GM04504 (cell line): ENCODE data around the gene RGS1.

Experiments
- DNase-seq: peaks from one replicate; pipeline ENCODE4 v3.0.0-alpha.2; 2012; ENCODE audit warnings: low read depth

Gene RGS1

GRCh38 chr1:192581131-192581927, 5.8 kb downstream of the RGS1 start:
- DNase-seq = no peak

GRCh38 chr1:192584866-192585265, 9.3 kb downstream of the RGS1 start:
- no peak for DNase-seq

- no peak for DNase-seq
Measured at GRCh38 chr1:192587386-192588266, 12.1 kb downstream of the RGS1 start.

GRCh38 chr1:192588546-192588945, 13.0 kb downstream of the RGS1 start:
- no peak for DNase-seq

- no peak for DNase-seq
Measured at GRCh38 chr1:192589813-192590212, 14.2 kb downstream of the RGS1 start.

GRCh38 chr1:192592517-192592916, 16.9 kb downstream of the RGS1 start:
- no peak for DNase-seq

- DNase-seq = no peak
Measured at GRCh38 chr1:192592981-192593708, 17.6 kb downstream of the RGS1 start.

- DNase-seq = no peak
Measured at GRCh38 chr1:192595299-192595698, 19.7 kb downstream of the RGS1 start.

- DNase-seq = no peak
Measured at GRCh38 chr1:192598589-192598988, 23.0 kb downstream of the RGS1 start.

GRCh38 chr1:192600275-192600674, 24.7 kb downstream of the RGS1 start:
- DNase-seq = no peak

GRCh38 chr1:192601143-192601542, 25.6 kb downstream of the RGS1 start:
- no peak for DNase-seq

- no peak for DNase-seq
Measured at GRCh38 chr1:192601567-192601966, 26.0 kb downstream of the RGS1 start.

GRCh38 chr1:192602757-192603156, 27.2 kb downstream of the RGS1 start:
- no peak for DNase-seq

GRCh38 chr1:192603218-192603787, 27.7 kb downstream of the RGS1 start:
- DNase-seq = no peak

GRCh38 chr1:192604979-192605620, 29.5 kb downstream of the RGS1 start:
- no peak for DNase-seq

GRCh38 chr1:192608671-192609070, 33.1 kb downstream of the RGS1 start:
- no peak for DNase-seq

- DNase-seq = no peak
Measured at GRCh38 chr1:192609110-192610079, 33.8 kb downstream of the RGS1 start.

- no peak for DNase-seq
Measured at GRCh38 chr1:192610112-192610889, 34.7 kb downstream of the RGS1 start.

GRCh38 chr1:192615055-192615454, 39.5 kb downstream of the RGS1 start:
- DNase-seq = no peak
